Heart right ventricle (tissue), 16 donors: Measurements from ENCODE around the gene ACTA2. TPM values are rescaled to one million over a fixed set of nuclear protein-coding genes. Genes with fewer than 3 reads are reported as not detected.

Source experiments
- ATAC-seq, 8 donors: fragments of 200-7000 bp; cut with Tn5 transposase; one replicate each; pipeline ENCODE4 v1.9.1; 2020; ENCODE audit warnings: mild to moderate bottlenecking in 8 of 8, moderate library complexity in 8 of 8, moderate number of reproducible peaks in 1 of 8
- DNase-seq, 2 donors: peaks; one replicate each; pipeline ENCODE4 v3.0.0-alpha.2; 2020
- H3K27ac ChIP-seq, 10 donors: fragments of 200-600 bp; sonication (generic) in 2 of 10; one replicate each; pipeline versions ENCODE4 v1.5.0 to v1.8.0; 2020 to 2022; ENCODE audit warnings: mild to moderate bottlenecking in 3 of 10
- H3K27me3 ChIP-seq, 7 donors: fragments of 200-600 bp; one replicate each; pipeline ENCODE4 v1.8.0; 2021 to 2022; ENCODE audit warnings: mild to moderate bottlenecking in 2 of 7
- H3K36me3 ChIP-seq, 9 donors: fragments of 200-600 bp; sonication (generic) in 1 of 9; one replicate each; pipeline versions ENCODE4 v1.5.0 to v1.8.0; 2020 to 2022; ENCODE audit warnings: mild to moderate bottlenecking in 2 of 9
- H3K4me1 ChIP-seq, 9 donors: fragments of 200-600 bp; sonication (generic) in 1 of 9; one replicate each; pipeline versions ENCODE4 v1.5.0 to v1.8.0; 2020 to 2022; ENCODE audit warnings: mild to moderate bottlenecking in 4 of 9
- H3K4me3 ChIP-seq, 10 donors: fragments of 200-600 bp; sonication (generic) in 2 of 10; one replicate each; pipeline versions ENCODE4 v1.5.0 to v1.8.0; 2020 to 2022; ENCODE audit warnings: mild to moderate bottlenecking in 7 of 10, moderate library complexity in 2 of 10
- H3K9me3 ChIP-seq, 11 donors: fragments of 200-600 bp in 10 of 11; sonication (generic) in 2 of 11; one replicate each; pipeline versions ENCODE4 v1.5.0 to v1.8.0; 2013 to 2022; ENCODE audit warnings: mild to moderate bottlenecking in 2 of 11, control low read depth in 1 of 11, moderate library complexity in 1 of 11
- whole genome bisulfite sequencing, 2 donors: extraction: QIAGEN DNeasy Blood & Tissue Kit; methylation state at CpG; one replicate each; pipeline ENCODE4 v1.1.7; 2013; ENCODE audit warnings: inconsistent platforms in 1 of 2; 5-methylcytosine and 5-hydroxymethylcytosine counted together
- intact Hi-C, 10 donors: fragments of 100-400 bp; cut with DNase I; formaldehyde crosslinking; loops; one replicate each; pipeline versions ENCODE4 v1.11.1 to v1.14.2; 2022
- polyA plus RNA-seq, 2 donors: library from polyadenylated mRNA; stranded (reverse); fragments of 200-250 nt; gene quantifications; one replicate each; pipeline ENCODE4 v1.2.3, GENCODE V29; 2013
- total RNA-seq, 10 donors: library from RNA; stranded (reverse); fragmentation: NEBNext Ultra II Directional in 3 of 10; extraction: Animal tissue kit (Norgen Biotek cat#: 25700) in 3 of 10; gene quantifications; one replicate each; pipeline versions ENCODE4 v1.2.1 to v1.2.4, GENCODE V29; 2021 to 2023
- TF ChIP-seq, protein P1 (sequence below), 9 donors: fragments of 200-600 bp; sonication (generic) in 2 of 9; IDR thresholded peaks; one replicate each; pipeline versions ENCODE4 v1.5.0 to v1.8.0; 2021 to 2022; ENCODE audit warnings: antibody characterized with exemption in 9 of 9, mild to moderate bottlenecking in 5 of 9, moderate library complexity in 1 of 9
- donor health status: Arrhythmogenic right ventricular cardiomyopathy.
- donor health status: ischemic (EF 13 %, LVEDD 7.1; RV severe dilation, severe dysfunction).
- donor health status: healthy with polysubstance abuse.
- donor health status: DM: no; HTN: yes; CAD: no.
- donor health status: DM: no; HTN: no; CAD: no.
- donor health status: ischemic (EF 25% LVEDD 6.9; RV normal size, moderate dysfunction).
- donor health status: ischemic (EF 25% LVEDD 5.7; RV mildly dilated, moderate dysfunction).
- donor health status: healthy.
- donor health status: DM: yes; HTN: yes; CAD: no.
- donor health status: Ischemic cardiomyopathy.
- donor health status: ischemic (EF 35%, LVEDD 5.7; RV mildly dilated, moderate dysfunction).
- donor health status: nonischemic (EF 11% LVEDD 7.7; RV severe dilation, severe dysfunction).
- donor health status: DM: yes; HTN: yes; CAD: no.
- donor health status: PGD.
- donor health status: ischemic (EF 29% LVEDD 5.4; RV normal size, mild dysfunction).
- donor health status: nonischemic (EF 23%, LVEDD 6.1; RV moderate dilation, normal function).

Gene ACTA2
- total and polyA plus RNA-seq, 12 donors: 59.4 to 358 (median 76.5) TPM

DNA sequence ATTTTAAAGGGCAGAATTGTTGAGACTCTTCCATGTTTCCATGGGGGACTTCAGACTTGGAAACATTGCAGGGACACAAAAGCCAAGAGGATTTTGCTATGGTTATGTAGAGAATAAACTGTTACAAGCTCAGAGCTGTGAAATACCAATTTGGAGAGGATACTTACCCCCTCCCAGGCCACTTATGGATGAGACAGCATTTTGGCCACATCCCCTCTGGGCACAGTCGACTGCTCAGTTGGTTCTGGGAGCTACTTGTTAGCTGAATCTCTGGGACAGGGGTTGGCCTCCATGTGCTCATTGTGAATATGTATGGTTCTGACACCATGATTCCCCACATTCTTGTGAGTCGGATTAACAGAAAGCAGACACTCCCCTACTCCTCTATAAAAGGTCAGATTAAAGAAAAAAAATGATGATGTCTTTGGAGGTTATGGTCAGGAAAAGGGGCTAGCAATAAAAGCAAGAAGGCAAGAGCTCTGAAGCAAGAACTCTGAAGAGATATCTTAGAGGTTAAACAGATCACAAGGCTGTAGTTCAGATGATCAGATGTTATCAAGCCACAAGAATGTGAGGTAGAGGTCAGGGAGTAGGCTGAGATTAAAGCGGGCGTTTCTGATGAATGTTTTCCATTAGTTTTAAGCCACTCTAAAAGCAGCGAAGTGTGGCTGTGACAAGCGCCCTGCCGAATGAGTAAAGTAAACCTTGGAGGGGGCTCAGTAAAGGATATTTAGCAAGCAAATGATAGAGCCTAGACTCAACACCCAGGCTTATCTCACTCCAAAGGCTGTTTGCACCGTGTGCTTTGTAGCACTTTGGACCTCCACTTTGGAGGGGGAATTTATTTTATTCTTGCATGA is 55.3 kb downstream of the ACTA2 start:
- H3K36me3 ChIP-seq: peaks cover 0 to 8% (median 0%) of the 10 kb centered on the region in 9 donors
- intact Hi-C loops: no loop called here
- WGBS, 2 donors: 67 to 69% methylated on average over 8 of the region's 8 CpGs
- no peaks in the 10 kb centered on the region for H3K9me3 ChIP-seq
- peak overlapping the region in 8 of 10 donors; percentile 11 to 56 (median 40) for H3K27ac ChIP-seq
- TF ChIP-seq, protein P1, sequence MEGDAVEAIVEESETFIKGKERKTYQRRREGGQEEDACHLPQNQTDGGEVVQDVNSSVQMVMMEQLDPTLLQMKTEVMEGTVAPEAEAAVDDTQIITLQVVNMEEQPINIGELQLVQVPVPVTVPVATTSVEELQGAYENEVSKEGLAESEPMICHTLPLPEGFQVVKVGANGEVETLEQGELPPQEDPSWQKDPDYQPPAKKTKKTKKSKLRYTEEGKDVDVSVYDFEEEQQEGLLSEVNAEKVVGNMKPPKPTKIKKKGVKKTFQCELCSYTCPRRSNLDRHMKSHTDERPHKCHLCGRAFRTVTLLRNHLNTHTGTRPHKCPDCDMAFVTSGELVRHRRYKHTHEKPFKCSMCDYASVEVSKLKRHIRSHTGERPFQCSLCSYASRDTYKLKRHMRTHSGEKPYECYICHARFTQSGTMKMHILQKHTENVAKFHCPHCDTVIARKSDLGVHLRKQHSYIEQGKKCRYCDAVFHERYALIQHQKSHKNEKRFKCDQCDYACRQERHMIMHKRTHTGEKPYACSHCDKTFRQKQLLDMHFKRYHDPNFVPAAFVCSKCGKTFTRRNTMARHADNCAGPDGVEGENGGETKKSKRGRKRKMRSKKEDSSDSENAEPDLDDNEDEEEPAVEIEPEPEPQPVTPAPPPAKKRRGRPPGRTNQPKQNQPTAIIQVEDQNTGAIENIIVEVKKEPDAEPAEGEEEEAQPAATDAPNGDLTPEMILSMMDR (IDR thresholded peaks at IDR 0.05): no peak
- DNase-seq: no peak
- H3K27me3 ChIP-seq: no peaks in the 10 kb centered on the region
- H3K4me3 ChIP-seq: no peak overlapping the region
- peaks cover 0 to 71% (median 16%) of the 10 kb centered on the region in 9 donors for H3K4me1 ChIP-seq
- peak in 3 of 8 donors; percentile 14 to 48 (median 21) for ATAC-seq

DNA sequence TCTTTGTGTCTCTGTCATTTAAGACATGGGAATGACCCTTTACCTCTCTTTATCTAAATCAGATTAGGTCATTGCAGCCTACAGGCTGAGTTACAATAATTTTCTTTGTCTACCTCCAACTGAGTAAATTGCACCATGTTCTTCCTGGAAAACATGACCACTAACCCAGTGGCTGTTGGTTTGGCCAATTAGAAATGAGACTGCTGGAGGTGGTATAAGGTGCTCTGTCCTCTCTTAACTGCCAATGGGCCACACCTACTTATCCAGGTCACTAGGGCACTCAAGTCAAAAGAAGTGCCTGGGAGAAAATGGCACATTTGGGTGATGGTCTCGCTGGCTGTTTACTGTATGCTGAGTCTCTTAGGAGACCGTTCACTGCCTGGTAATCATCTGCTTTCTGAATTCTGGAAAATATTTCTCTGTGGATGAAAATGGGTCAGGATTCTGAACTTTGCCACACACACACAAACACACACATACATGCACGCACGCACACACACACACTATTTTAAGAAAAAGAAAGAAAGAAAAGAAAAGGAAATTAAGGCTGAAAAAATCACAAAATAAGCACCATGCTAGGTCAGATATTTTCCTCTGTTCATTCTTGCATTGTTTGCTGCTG is 56.1 kb downstream of the ACTA2 start:
- H3K4me1 ChIP-seq: peaks cover 0 to 67% (median 16%) of the 10 kb centered on the region in 9 donors
- no peak overlapping the region for H3K4me3 ChIP-seq
- DNase-seq (no peak), ATAC-seq (peak in 3 of 8 donors; percentile 14 to 50 (median 37))
- H3K27me3 ChIP-seq: no peaks in the 10 kb centered on the region
- TF ChIP-seq, protein P1 (IDR thresholded peaks at IDR 0.05): no peak
- peak overlapping the region in 7 of 10 donors; percentile 20 to 56 (median 49) for H3K27ac ChIP-seq
- intact Hi-C loops: no loop called here
- 71 to 88% methylated on average over 4 of the region's 4 CpGs for WGBS, 2 donors
- H3K36me3 ChIP-seq: peaks cover 0 to under 1% (median 0%) of the 10 kb centered on the region in 9 donors
- no peaks in the 10 kb centered on the region for H3K9me3 ChIP-seq

DNA sequence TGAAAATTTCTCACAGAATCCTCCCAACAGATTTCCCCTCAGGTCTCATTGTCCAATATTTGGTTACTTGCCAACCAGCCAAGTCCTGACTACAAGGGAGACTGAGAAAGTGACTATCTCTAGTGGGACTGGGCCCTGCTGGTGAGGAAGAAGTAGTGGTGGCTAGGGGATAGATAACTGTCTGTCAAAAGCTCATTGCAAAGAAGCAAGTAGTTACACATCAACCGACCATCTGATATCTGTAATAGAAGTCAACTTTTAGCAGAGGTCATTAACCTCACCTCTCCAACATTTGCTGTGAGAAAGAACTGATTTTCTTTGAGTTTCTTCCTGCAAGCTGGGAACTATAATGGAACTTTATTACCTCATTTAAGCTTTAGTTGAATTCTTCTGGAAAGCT is 57.3 kb downstream of the ACTA2 start:
- intact Hi-C loops: no loop called here
- H3K4me1 ChIP-seq: peaks cover 0 to 60% (median 16%) of the 10 kb centered on the region in 9 donors
- DNase-seq (no peak), ATAC-seq (no peak)
- peak overlapping the region in 1 of 10 donors; percentile 1 for H3K27ac ChIP-seq
- no peaks in the 10 kb centered on the region for H3K36me3 ChIP-seq
- no peak overlapping the region for H3K4me3 ChIP-seq
- H3K9me3 ChIP-seq: no peaks in the 10 kb centered on the region
- no peaks in the 10 kb centered on the region for H3K27me3 ChIP-seq
- WGBS, 2 donors: 67 to 74% methylated on average over 1 of the region's 1 CpG
- TF ChIP-seq, protein P1 (IDR thresholded peaks at IDR 0.05): no peak

DNA sequence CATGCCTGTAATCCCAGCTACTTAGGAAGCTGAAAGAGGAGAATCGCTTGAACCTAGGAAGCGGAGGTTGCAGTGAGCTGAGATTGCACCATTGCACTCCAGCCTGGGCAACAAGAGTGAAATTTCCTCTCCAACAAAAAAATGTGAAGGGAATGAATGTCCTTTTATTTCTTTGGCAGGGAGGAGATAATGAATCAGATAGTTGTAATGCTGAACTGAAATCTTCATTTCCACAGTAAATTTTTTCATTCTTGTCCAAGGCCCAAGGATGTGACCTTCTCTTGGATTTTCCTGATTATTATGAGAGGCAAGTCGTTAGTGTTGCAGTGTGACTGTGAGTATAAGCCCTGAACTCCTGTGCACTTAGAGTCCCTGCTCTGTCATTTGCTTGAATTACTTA is 59.0 kb downstream of the ACTA2 start:
- H3K4me1 ChIP-seq: peaks cover 0 to 72% (median 16%) of the 10 kb centered on the region in 9 donors
- 74% methylated on average over 3 of the region's 3 CpGs for WGBS, 2 donors
- DNase-seq (no peak), ATAC-seq (peak in 1 of 8 donors; percentile 71)
- no peaks in the 10 kb centered on the region for H3K27me3 ChIP-seq
- H3K4me3 ChIP-seq: no peak overlapping the region
- H3K9me3 ChIP-seq: no peaks in the 10 kb centered on the region
- TF ChIP-seq, protein P1 (IDR thresholded peaks at IDR 0.05): no peak
- intact Hi-C loops: no loop called here
- H3K36me3 ChIP-seq: no peaks in the 10 kb centered on the region
- H3K27ac ChIP-seq: peak overlapping the region in 3 of 10 donors; percentile 10 to 22 (median 19)
